NCI-H748 (cell line): ENCODE measurements around the gene EIF3D.

Experiments used
- DNase-seq: peaks from one replicate; lab custom pipeline; 2025; ENCODE audit not compliant: unreplicated experiment; lab: John Stamatoyannopoulos, UW

The EIF3D gene

DNA sequence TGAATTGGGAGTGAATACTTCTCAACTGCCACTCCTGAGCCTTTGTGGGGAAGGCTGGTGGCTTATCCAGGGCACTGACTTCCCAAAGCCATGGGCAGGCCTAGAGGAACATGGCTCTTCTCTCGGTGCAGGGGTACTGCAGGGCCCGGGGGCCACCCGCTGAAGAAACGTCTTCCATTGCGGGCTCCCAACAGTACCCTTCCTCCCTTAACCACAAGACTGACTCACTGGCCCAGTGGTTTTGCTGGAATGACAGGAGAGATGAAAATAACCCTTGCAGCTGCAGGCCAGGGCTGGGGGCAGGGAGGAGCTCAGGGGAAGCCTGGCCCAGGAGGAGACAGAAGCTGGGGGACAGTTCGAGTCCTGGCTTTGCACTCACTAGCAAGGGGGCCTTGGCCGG lies 61.0 kb downstream of the EIF3D start:
- no peak for DNase-seq

DNA sequence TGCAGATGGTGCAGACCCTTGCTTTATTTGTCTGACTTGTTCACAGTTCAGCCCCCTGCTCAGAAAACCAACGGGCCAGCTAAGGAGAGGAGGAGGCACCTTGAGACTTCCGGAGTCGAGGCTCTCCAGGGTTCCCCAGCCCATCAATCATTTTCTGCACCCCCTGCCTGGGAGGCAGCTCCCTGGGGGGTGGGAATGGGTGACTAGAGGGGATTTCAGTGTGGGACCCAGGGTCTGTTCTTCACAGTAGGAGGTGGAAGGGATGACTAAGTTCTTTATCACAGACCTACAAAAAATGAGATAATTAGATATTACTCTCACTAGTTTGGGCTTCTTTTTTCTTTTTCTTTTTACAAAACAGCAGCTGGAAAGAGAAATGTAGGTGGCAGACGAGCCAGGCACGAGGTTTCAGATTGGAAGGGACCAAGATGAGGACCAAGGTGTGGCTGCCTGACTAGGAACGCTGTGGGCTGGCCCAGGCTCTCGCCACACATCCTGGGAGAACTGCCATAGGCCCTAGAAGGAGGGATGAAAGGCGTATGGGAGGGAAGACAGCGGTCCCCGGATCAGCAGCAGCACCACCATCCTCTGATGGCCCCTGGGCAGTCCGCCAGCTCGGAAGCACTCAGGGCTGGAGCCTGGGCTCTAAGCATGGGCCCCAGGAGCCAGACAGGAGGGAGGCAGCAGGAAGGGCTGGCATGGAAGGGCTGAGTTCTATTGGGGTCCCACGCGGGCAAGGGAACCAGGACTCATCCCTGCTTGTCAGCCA lies 61.7 kb downstream of the EIF3D start:
- no peak for DNase-seq

DNA sequence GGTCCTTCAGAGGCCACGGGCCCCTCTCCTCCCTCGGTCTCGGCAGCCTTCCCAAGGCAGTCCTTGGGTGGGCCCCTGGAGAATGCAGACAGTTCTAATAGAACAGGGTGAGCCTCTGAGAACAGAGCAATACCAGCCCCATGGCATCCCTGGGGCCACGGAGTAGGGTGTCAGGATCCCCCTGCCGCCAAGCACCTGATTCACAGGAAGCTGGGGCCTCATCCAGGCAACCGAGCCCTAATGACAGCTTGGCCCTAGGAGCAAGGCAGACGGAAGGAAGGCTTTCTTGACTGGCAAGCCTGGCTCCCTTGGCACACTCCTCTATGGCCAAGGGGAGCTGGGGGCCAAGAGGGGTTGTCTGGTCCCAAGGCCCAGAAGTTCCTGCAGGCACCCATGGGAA lies 62.7 kb downstream of the EIF3D start:
- no peak for DNase-seq

DNA sequence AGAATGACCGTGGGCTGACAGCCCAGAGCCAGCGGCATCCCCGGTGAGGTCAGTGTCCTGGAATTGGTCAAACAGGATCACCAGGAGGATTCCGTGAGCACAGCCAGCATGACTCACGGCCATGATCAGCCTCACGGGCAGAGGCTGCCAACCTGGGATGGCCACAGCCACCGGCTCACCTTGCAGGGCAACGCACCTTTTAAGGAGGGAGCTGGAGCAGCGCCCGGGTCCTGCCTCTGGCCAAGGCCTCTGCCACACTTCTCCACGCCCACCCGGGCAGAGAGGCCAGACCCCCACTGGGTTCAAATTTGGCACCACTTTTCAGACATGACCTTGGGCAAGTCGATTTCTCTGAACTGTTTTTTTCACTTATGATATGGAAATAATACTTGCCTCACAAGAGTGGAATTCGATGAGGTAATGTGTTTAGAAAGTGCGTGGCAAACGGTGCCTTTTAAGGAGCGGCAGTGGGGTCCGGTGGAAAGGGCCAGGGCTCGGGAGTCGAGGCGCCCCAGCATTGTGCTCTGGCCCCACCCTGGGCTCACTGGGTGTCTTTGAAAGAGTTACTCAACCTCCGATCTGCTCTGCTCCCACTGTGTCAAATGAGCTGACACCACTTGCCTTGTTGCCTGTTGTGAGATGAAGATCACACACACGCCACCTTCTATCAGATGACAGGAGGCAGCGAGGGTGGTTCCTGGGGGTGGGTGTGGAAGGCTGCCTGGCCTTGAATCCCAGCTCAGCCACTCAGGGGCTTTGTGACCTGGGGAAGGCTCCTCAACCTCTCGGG lies 63.5 kb downstream of the EIF3D start:
- DNase-seq: no peak

GRCh38 chr22:36464715-36465231 lies 64.2 kb downstream of the EIF3D start:
- no peak for DNase-seq

DNA sequence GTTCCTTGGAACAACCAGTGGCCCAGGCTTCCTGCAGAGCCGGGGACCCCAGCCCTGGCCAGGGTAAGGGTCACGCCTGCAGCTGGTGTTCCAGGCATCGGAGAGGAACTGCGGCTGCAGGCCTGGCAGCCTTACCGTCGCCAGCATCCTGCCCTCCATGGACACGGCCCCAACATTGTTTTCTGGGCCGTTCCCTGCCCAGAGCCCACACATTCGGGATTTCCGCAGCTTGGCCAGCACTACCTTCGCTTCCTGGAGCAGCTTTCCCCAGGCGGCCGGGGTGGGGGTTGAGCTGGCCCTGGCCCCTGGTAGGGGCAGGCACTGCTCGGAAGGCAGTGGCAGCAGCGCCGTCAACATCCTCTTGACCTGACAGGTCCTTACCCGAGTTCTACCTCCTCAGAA lies 65.2 kb downstream of the EIF3D start:
- no peak for DNase-seq

- DNase-seq: no peak
Observed at GRCh38 chr22:36461665-36462649, 67.0 kb downstream of the EIF3D start.
